Gastrocnemius medialis (tissue), 4 donors: ENCODE measurements around the gene MROH8.

Experiments used
- CTCF ChIP-seq, 5 experiments: fragments of 450-650 bp in 3 of 5; fragments of 200-600 bp in 2 of 5; sonication (generic) in 2 of 5; IDR thresholded peaks in 4 of 5; conservative IDR thresholded peaks in 1 of 5; 1 replicate in 4 of 5; 2 replicates in 1 of 5; pipeline ENCODE4 v1.5.1; 2016 to 2019; ENCODE audit warnings: antibody characterized with exemption in 5 of 5, mild to moderate bottlenecking in 3 of 5, moderate library complexity in 3 of 5
- POLR2A ChIP-seq, 2 donors: fragments of 450-650 bp; IDR thresholded peaks; one replicate each; pipeline ENCODE4 v1.6.1; 2017; ENCODE audit warnings: antibody characterized with exemption in 2 of 2, mild to moderate bottlenecking in 2 of 2, moderate library complexity in 2 of 2

- no peak for TF ChIP-seq CTCF (IDR thresholded peaks at IDR 0.05 in 4 of 5, conservative IDR thresholded peaks at IDR 0.05 in 1 of 5)
- no peak for TF ChIP-seq POLR2A (IDR thresholded peaks at IDR 0.05)
Observed at GRCh38 chr20:37053230-37053950, 126.0 kb downstream of the MROH8 start.
